GM21367 (cell line): ENCODE results near the gene GRSF1.
"Not testable (repeated sequence)": the region's sequence is repeated elsewhere in the genome, so short reads cannot be mapped to it uniquely, and the experiment has no call there.

Experiments used
- ATAC-seq: cut with Tn5 transposase; IDR thresholded peaks from one replicate; pipeline ENCODE4 v1.9.1; 2021; ENCODE audit not compliant: unreplicated experiment

The GRSF1 gene

GRCh38 chr4:70839589-70840093, at the start of gene GRSF1:
Gene GRSF1 (minus strand): TSS chr4:70839890. CDS start chr4:70839827, 63 bp downstream.
- peak; percentile 49 for ATAC-seq

- no peak for ATAC-seq
These were observed 45.5 kb upstream of the GRSF1 start for GRCh38 chr4:70885174-70885573.

- no peak for ATAC-seq
These were observed 41.0 kb upstream of the GRSF1 start for GRCh38 chr4:70880739-70881138.

GRCh38 chr4:70877556-70877955, 37.9 kb upstream of the GRSF1 start:
- ATAC-seq, result no peak

GRCh38 chr4:70874268-70875156, 34.8 kb upstream of the GRSF1 start:
- peak; percentile 82 for ATAC-seq

- ATAC-seq, result no peak
These were observed 33.5 kb upstream of the GRSF1 start for GRCh38 chr4:70873216-70873615.

- ATAC-seq, result no peak
These were observed 29.1 kb upstream of the GRSF1 start for GRCh38 chr4:70868778-70869177.

- peak; percentile 65 for ATAC-seq
These were observed 23.6 kb upstream of the GRSF1 start for GRCh38 chr4:70863099-70863790.

GRCh38 chr4:70859066-70859465, 19.4 kb upstream of the GRSF1 start:
- no peak for ATAC-seq

GRCh38 chr4:70858454-70858853, 18.8 kb upstream of the GRSF1 start:
- ATAC-seq, result no peak

- ATAC-seq, result no peak
These were observed 15.8 kb upstream of the GRSF1 start for GRCh38 chr4:70855464-70855863.

GRCh38 chr4:70849291-70849690, 9.6 kb upstream of the GRSF1 start:
- ATAC-seq, result no peak

GRCh38 chr4:70844180-70844579, 4.5 kb upstream of the GRSF1 start:
- ATAC-seq, result peak; percentile 25

GRCh38 chr4:70842761-70843435, 3.2 kb upstream of the GRSF1 start:
- peak; percentile 21 for ATAC-seq

- ATAC-seq, result no peak
These were observed 2.3 kb upstream of the GRSF1 start for GRCh38 chr4:70841951-70842350.

GRCh38 chr4:70841211-70841610, 1.5 kb upstream of the GRSF1 start:
- no peak for ATAC-seq

GRCh38 chr4:70840631-70841030, 941 bp upstream of the GRSF1 start:
- ATAC-seq, result not testable (repeated sequence)

- ATAC-seq, result not testable (repeated sequence)
These were observed 447 bp upstream of the GRSF1 start for GRCh38 chr4:70840137-70840536.

GRCh38 chr4:70838666-70839588, 763 bp downstream of the GRSF1 start:
- peak; percentile 39 for ATAC-seq

GRCh38 chr4:70838204-70838603, 1.5 kb downstream of the GRSF1 start:
- ATAC-seq, result no peak
